ENCODE data around the gene SCN5A. TPM values are rescaled to one million over a fixed set of nuclear protein-coding genes. Genes with fewer than 3 reads are reported as not detected.

Gene SCN5A
- total and polyA plus RNA-seq, 2 of the 8 experiments (the other 6 are each of a cell fraction or from before 2014, with no cell fraction given): 4.8 to 11.4 TPM

GRCh38 chr3:38552364-38552763, 97.1 kb downstream of the SCN5A start (continued):
- TF ChIP-seq SIN3A (conservative IDR thresholded peaks at IDR 0.05 in 1 of 2, IDR thresholded peaks at IDR 0.05 in 1 of 2; ENCODE audit: low read depth in 1 of 2, low read length in 2 of 2) (no peak), YY1 (IDR thresholded peaks at IDR 0.05; ENCODE audit: low read depth, low read length) (no peak), BCL11A (IDR thresholded peaks at IDR 0.05; ENCODE audit: low read depth in 2 of 2, low read length in 2 of 2) (no peak)
